Ovary (tissue), 9 donors: ENCODE results near the gene KCNIP3. TPM values are rescaled to one million over a fixed set of nuclear protein-coding genes. Genes with fewer than 3 reads are reported as not detected.

ENCODE experiments used
- DNase-seq, 5 donors: peaks; one replicate each; pipeline ENCODE4 v3.0.0-alpha.2; 2019 to 2020
- H3K27ac ChIP-seq, 2 donors: fragments of 200-600 bp; one replicate each; pipeline versions ENCODE4 v1.5.1 to v1.8.0; 2019 to 2022
- H3K27me3 ChIP-seq: fragments of 200-600 bp; one replicate; pipeline ENCODE4 v1.8.0; 2022
- H3K36me3 ChIP-seq: fragments of 200-600 bp; sonication (generic); one replicate; pipeline ENCODE4 v1.5.1; 2019
- H3K4me1 ChIP-seq: one replicate; pipeline ENCODE4 v1.8.1; 2013; ENCODE audit warnings: mild to moderate bottlenecking, moderate library complexity; ENCODE audit not compliant: insufficient read depth
- H3K4me3 ChIP-seq: fragments of 200-600 bp; sonication (generic); one replicate; pipeline ENCODE4 v1.5.1; 2017
- H3K9me3 ChIP-seq, 2 donors: fragments of 200-600 bp in 1 of 2; sonication (generic) in 1 of 2; one replicate each; pipeline versions ENCODE4 v1.5.1 to v1.8.1; 2013 to 2019; ENCODE audit warnings: mild to moderate bottlenecking in 1 of 2, moderate library complexity in 1 of 2
- CTCF ChIP-seq, 3 donors: fragments of 450-650 bp in 2 of 3; fragments of 200-600 bp in 1 of 3; IDR thresholded peaks; one replicate each; pipeline versions ENCODE4 v1.5.1 to v1.8.0; 2016 to 2022; ENCODE audit warnings: antibody characterized with exemption in 3 of 3, mild to moderate bottlenecking in 1 of 3
- EP300 ChIP-seq: sonication (generic); formaldehyde crosslinking; IDR thresholded peaks from one replicate; pipeline ENCODE4 v1.6.1; 2017; ENCODE audit warnings: antibody characterized with exemption
- POLR2A ChIP-seq: fragments of 450-650 bp; IDR thresholded peaks from one replicate; pipeline ENCODE4 v1.6.1; 2017; ENCODE audit warnings: antibody characterized with exemption, mild to moderate bottlenecking, moderate library complexity
- WGBS, 3 donors: extraction: QIAGEN DNeasy Blood & Tissue Kit in 1 of 3; methylation state at CpG; one replicate each; pipeline versions ENCODE4 v1.1.5 to v1.1.7; 2013 to 2017; 5-methylcytosine and 5-hydroxymethylcytosine counted together
- intact Hi-C, 4 donors: fragments of 100-400 bp; cut with DNase I; formaldehyde crosslinking; loops; one replicate each; pipeline versions ENCODE4 v1.11.0 to v1.15.1; 2022 to 2023
- polyA plus RNA-seq, 2 donors: library from polyadenylated mRNA; stranded (reverse); fragments of 200-250 nt in 1 of 2; fragments of 350-450 nt in 1 of 2; fragmentation: Illumina TruSeq in 1 of 2; extraction: RNeasy Lipid Tissue Mini Kit (QIAGEN cat#74804) in 1 of 2; gene quantifications; one replicate each; pipeline ENCODE4 v1.2.3, GENCODE V29; 2013 to 2014
- total RNA-seq, 7 donors: library from RNA; depleted of rRNA in 2 of 7; stranded (reverse); fragments of >200 nt in 2 of 7; fragmentation: NEBNext Ultra II Directional in 3 of 7; extraction: Animal tissue kit (Norgen Biotek cat#: 25700) in 3 of 7; gene quantifications; one replicate each; pipeline versions ENCODE4 v1.1.0 to v1.2.4, GENCODE V29; 2016 to 2023
- donor health status: DM: no; HTN: no; CAD: no; lungs with moderate emphysema.
- donor health status: DM: no; HTN: no; CAD: no.
- donor health status: Bipolar disorder and iron deficiency.
- donor health status: DM: yes; HTN: yes; CAD: no.
- donor health status: DM: no; HTN: no; CAD: no.
- donor health status: DM: yes; HTN: yes; CAD: no.

Gene KCNIP3
- total and polyA plus RNA-seq, 9 donors: 2.2 to 26.0 (median 11.7) TPM

GRCh38 chr2:95278637-95279225 lies 18.4 kb upstream of the KCNIP3 start:
- Histone ChIP-seq H3K36me3 (no peaks in the 10 kb centered on the region), H3K4me3 (no peak overlapping the region), H3K9me3 (no peaks in the 10 kb centered on the region), H3K4me1 (no peaks in the 10 kb centered on the region), H3K27me3 (no peaks in the 10 kb centered on the region), H3K27ac (no peak overlapping the region)
- intact Hi-C loops: no loop called here
- DNase-seq: no peak
- 92 to 94% (median 92%) methylated on average over 11 to 12 of the region's 12 CpGs for WGBS, 3 donors
- TF ChIP-seq CTCF (IDR thresholded peaks at IDR 0.05): no peak
- no peak for TF ChIP-seq EP300
- no peak for TF ChIP-seq POLR2A

GRCh38 chr2:95279435-95280035 lies 17.6 kb upstream of the KCNIP3 start:
- no peak for TF ChIP-seq CTCF (IDR thresholded peaks at IDR 0.05)
- no peak for TF ChIP-seq POLR2A
- TF ChIP-seq EP300: no peak
- H3K27me3 ChIP-seq: no peaks in the 10 kb centered on the region
- no peak overlapping the region for H3K27ac ChIP-seq
- H3K36me3 ChIP-seq: no peaks in the 10 kb centered on the region
- H3K9me3 ChIP-seq: no peaks in the 10 kb centered on the region
- no peaks in the 10 kb centered on the region for H3K4me1 ChIP-seq
- 90 to 94% (median 93%) methylated on average over 19 of the region's 19 CpGs for WGBS, 3 donors
- intact Hi-C loops: no loop called here
- DNase-seq: no peak
- no peak overlapping the region for H3K4me3 ChIP-seq

- Histone ChIP-seq H3K9me3 (no peaks in the 10 kb centered on the region), H3K36me3 (no peaks in the 10 kb centered on the region), H3K4me3 (no peak overlapping the region), H3K4me1 (no peaks in the 10 kb centered on the region), H3K27ac (no peak overlapping the region), H3K27me3 (no peaks in the 10 kb centered on the region)
- WGBS, 3 donors: 82% methylated on average over 8 of the region's 8 CpGs
- no peak for DNase-seq
- intact Hi-C loops: no loop called here
- no peak for TF ChIP-seq POLR2A
- no peak for TF ChIP-seq EP300
- TF ChIP-seq CTCF (IDR thresholded peaks at IDR 0.05): no peak
These were observed 16.1 kb upstream of the KCNIP3 start for GRCh38 chr2:95281071-95281470.

GRCh38 chr2:95281786-95282185 lies 15.4 kb upstream of the KCNIP3 start:
- intact Hi-C loops: no loop called here
- H3K27me3 ChIP-seq: no peaks in the 10 kb centered on the region
- H3K27ac ChIP-seq: no peak overlapping the region
- no peaks in the 10 kb centered on the region for H3K4me1 ChIP-seq
- no peak for TF ChIP-seq EP300
- TF ChIP-seq POLR2A: no peak
- no peak for TF ChIP-seq CTCF (IDR thresholded peaks at IDR 0.05)
- no peaks in the 10 kb centered on the region for H3K36me3 ChIP-seq
- 90 to 95% (median 91%) methylated on average over 8 of the region's 8 CpGs for WGBS, 3 donors
- no peak overlapping the region for H3K4me3 ChIP-seq
- H3K9me3 ChIP-seq: no peaks in the 10 kb centered on the region
- no peak for DNase-seq
